H9 (cell line): ENCODE results near the gene IGF2R. TPM values are rescaled to one million over a fixed set of nuclear protein-coding genes. Genes with fewer than 3 reads are reported as not detected.

Source experiments
- DNase-seq: peaks from one replicate; pipeline ENCODE4 v3.0.0-alpha.2; 2017
- H2AFZ ChIP-seq: one replicate; pipeline ENCODE4 v1.6.1; 2013; ENCODE audit warnings: mild to moderate bottlenecking, low read length, control low read depth, moderate library complexity
- H2AK5ac ChIP-seq: 2 replicates; pipeline ENCODE4 v1.6.1; 2013; ENCODE audit warnings: low read length, control low read depth, mixed read lengths; ENCODE audit not compliant: insufficient read length
- H2BK120ac ChIP-seq: one replicate; pipeline ENCODE4 v1.6.1; 2013; ENCODE audit warnings: low read depth, mild to moderate bottlenecking, low read length, control low read depth, inconsistent platforms; ENCODE audit not compliant: poor library complexity, severe bottlenecking
- H2BK12ac ChIP-seq: 2 replicates; pipeline ENCODE4 v1.6.1; 2013; ENCODE audit warnings: low read length, control low read depth, mixed read lengths, low read depth; ENCODE audit not compliant: insufficient read length
- H2BK15ac ChIP-seq: 2 replicates; pipeline ENCODE4 v1.6.1; 2013; ENCODE audit warnings: low read depth, low read length, control low read depth
- H2BK20ac ChIP-seq: one replicate; pipeline ENCODE4 v1.6.1; 2013; ENCODE audit warnings: low read depth, mild to moderate bottlenecking, low read length, control low read depth, inconsistent platforms; ENCODE audit not compliant: poor library complexity, severe bottlenecking
- H2BK5ac ChIP-seq: 2 replicates; pipeline ENCODE4 v1.6.1; 2013; ENCODE audit warnings: low read length, control low read depth, mixed read lengths; ENCODE audit not compliant: insufficient read length
- H3K14ac ChIP-seq: 2 replicates; pipeline ENCODE4 v1.6.1; 2013; ENCODE audit warnings: low read length, control low read depth; ENCODE audit not compliant: insufficient read depth
- H3K18ac ChIP-seq: 2 replicates; pipeline ENCODE4 v1.6.1; 2013; ENCODE audit warnings: low read depth, mild to moderate bottlenecking, mixed read lengths, low read length, control low read depth; ENCODE audit not compliant: insufficient read length
- H3K23ac ChIP-seq: 2 replicates; pipeline ENCODE4 v1.6.1; 2013; ENCODE audit warnings: low read length, control low read depth, mixed read lengths, low read depth; ENCODE audit not compliant: insufficient read length
- H3K23me2 ChIP-seq: 2 replicates; pipeline ENCODE4 v1.6.1; 2013; ENCODE audit warnings: low read depth, mild to moderate bottlenecking, mixed read lengths, low read length, control low read depth; ENCODE audit not compliant: insufficient read length, poor library complexity, severe bottlenecking
- H3K27ac ChIP-seq: 2 replicates; pipeline ENCODE4 v1.5.1; 2013; ENCODE audit warnings: low read length, control low read depth, mixed read lengths, low read depth; ENCODE audit not compliant: insufficient read length
- H3K27me3 ChIP-seq: 2 replicates; pipeline ENCODE4 v1.6.1; 2013; ENCODE audit warnings: low read length, control low read depth, inconsistent platforms; ENCODE audit not compliant: insufficient read depth
- H3K4ac ChIP-seq: 2 replicates; pipeline ENCODE4 v1.6.1; 2013; ENCODE audit warnings: low read depth, mild to moderate bottlenecking, control low read depth, inconsistent platforms, low read length, moderate library complexity
- H3K4me1 ChIP-seq: 2 replicates; pipeline ENCODE4 v1.6.1; 2013; ENCODE audit warnings: low read length, control low read depth, inconsistent platforms; ENCODE audit not compliant: insufficient read depth
- H3K4me2 ChIP-seq: 2 replicates; pipeline ENCODE4 v1.6.1; 2013; ENCODE audit warnings: low read length, control low read depth, mixed read lengths; ENCODE audit not compliant: insufficient read length, insufficient read depth
- H3K56ac ChIP-seq: 2 replicates; pipeline ENCODE4 v1.6.1; 2013; ENCODE audit warnings: low read depth, mild to moderate bottlenecking, mixed read lengths, low read length, control low read depth; ENCODE audit not compliant: insufficient read length
- H3K79me1 ChIP-seq: 2 replicates; pipeline ENCODE4 v1.6.1; 2013; ENCODE audit warnings: low read depth, mild to moderate bottlenecking, moderate library complexity, low read length, control low read depth, inconsistent platforms; ENCODE audit not compliant: insufficient read depth, poor library complexity, severe bottlenecking
- H3K79me2 ChIP-seq: 2 replicates; pipeline ENCODE4 v1.6.1; 2013; ENCODE audit warnings: low read length, control low read depth, inconsistent platforms; ENCODE audit not compliant: insufficient read depth
- H3K9ac ChIP-seq: 2 replicates; pipeline ENCODE4 v1.6.1; 2013; ENCODE audit warnings: low read length, control low read depth, mixed read lengths; ENCODE audit not compliant: insufficient read length; ENCODE audit errors: extremely low read depth
- H3K9me3 ChIP-seq: one replicate; pipeline ENCODE4 v1.6.1; 2013; ENCODE audit warnings: low read depth, low read length, inconsistent platforms; ENCODE audit not compliant: control insufficient read depth
- H3T11ph ChIP-seq: one replicate; pipeline ENCODE4 v1.6.1; 2013; ENCODE audit warnings: mild to moderate bottlenecking, low read length, control low read depth, inconsistent platforms
- H4K20me1 ChIP-seq: one replicate; pipeline ENCODE4 v1.6.1; 2013; ENCODE audit not compliant: control insufficient read depth, insufficient read length, insufficient read depth
- H4K5ac ChIP-seq: 2 replicates; pipeline ENCODE4 v1.6.1; 2013; ENCODE audit warnings: low read depth, mild to moderate bottlenecking, mixed read lengths, low read length, control low read depth; ENCODE audit not compliant: insufficient read length
- H4K8ac ChIP-seq: replicated peaks from 2 replicates; pipeline ENCODE4 v1.6.1; 2013; ENCODE audit warnings: low read length, control low read depth, mixed read lengths, low read depth; ENCODE audit not compliant: insufficient read length
- H4K91ac ChIP-seq: 2 replicates; pipeline ENCODE4 v1.6.1; 2013; ENCODE audit warnings: low read depth, mild to moderate bottlenecking, moderate library complexity, mixed read lengths, low read length, control low read depth; ENCODE audit not compliant: insufficient read length
- H3K27ac Mint-ChIP-seq, 3 experiments: 2 replicates in 2 of 3; 3 replicates in 1 of 3; pipeline ENCODE4 v1.8.0; 2020 to 2021; ENCODE audit warnings: mixed read lengths in 3 of 3, mild to moderate bottlenecking in 1 of 3, moderate library complexity in 1 of 3
- H3K27me3 Mint-ChIP-seq: 2 replicates; pipeline ENCODE4 v1.8.0; 2021; ENCODE audit warnings: low read depth, mild to moderate bottlenecking, moderate library complexity, mixed read lengths
- H3K36me3 Mint-ChIP-seq, 3 experiments: 2 replicates in 2 of 3; 3 replicates in 1 of 3; pipeline ENCODE4 v1.8.0; 2020 to 2021; ENCODE audit warnings: low read depth in 3 of 3, mixed read lengths in 3 of 3; ENCODE audit not compliant: insufficient read depth in 1 of 3
- H3K4me1 Mint-ChIP-seq, 2 experiments: 2 replicates each; pipeline ENCODE4 v1.8.0; 2020; ENCODE audit warnings: mixed read lengths in 2 of 2
- H3K4me3 Mint-ChIP-seq, 2 experiments: 2 replicates in 1 of 2; 3 replicates in 1 of 2; pipeline ENCODE4 v1.8.0; 2020 to 2021; ENCODE audit warnings: mild to moderate bottlenecking in 2 of 2, mixed read lengths in 2 of 2, moderate library complexity in 1 of 2
- H3K9me3 Mint-ChIP-seq, 2 experiments: 2 replicates in 1 of 2; 3 replicates in 1 of 2; pipeline ENCODE4 v1.8.0; 2020; ENCODE audit warnings: mild to moderate bottlenecking in 2 of 2, mixed read lengths in 2 of 2, moderate library complexity in 1 of 2
- CTCF ChIP-seq: fragments of 200-600 bp; sonication (generic); conservative IDR thresholded peaks from 3 replicates; pipeline ENCODE4 v1.8.0; 2021; ENCODE audit warnings: antibody characterized with exemption, mild to moderate bottlenecking
- WGBS: extraction: QIAGEN DNeasy Blood & Tissue Kit; methylation state at CpG from one replicate; pipeline ENCODE4 v1.1.7; 2013; ENCODE audit warnings: missing lambda C conversion rate, low lambda C conversion rate, mixed read lengths; ENCODE audit not compliant: insufficient read length; ENCODE audit errors: extremely low coverage; 5-methylcytosine and 5-hydroxymethylcytosine counted together
- total RNA-seq: library from RNA; stranded (reverse); gene quantifications from 2 replicates; pipeline ENCODE4 v1.2.1, GENCODE V29; 2021

The IGF2R gene
- total RNA-seq, 1 experiment from 2014 or later: 66.7 TPM

- Histone ChIP-seq H3K9me3 (no peaks in the 10 kb centered on the region), H3K14ac (no peak overlapping the region; the same call in 1 of the 2 replicates), H3K4me2 (no peak overlapping the region), H2BK15ac (no peak overlapping the region), H2BK20ac (no peak overlapping the region), H4K5ac (no peak overlapping the region), H4K20me1 (no peaks in the 10 kb centered on the region), H3K4ac (no peak overlapping the region), H3K4me1 (no peaks in the 10 kb centered on the region), H2BK5ac (no peak overlapping the region), H3K23me2 (no peaks in the 10 kb centered on the region), H3K18ac (no peak overlapping the region), H3K9ac (no peak overlapping the region), H3K79me1 (no peaks in the 10 kb centered on the region), H2AFZ (no peak overlapping the region), H3T11ph (no peak overlapping the region), H4K8ac (no peak overlapping the region), H3K27ac (no peak overlapping the region), H3K79me2 (no peaks in the 10 kb centered on the region), H3K27me3 (no peaks in the 10 kb centered on the region; the same call in 1 of the 2 replicates), H2BK120ac (no peak overlapping the region), H2BK12ac (no peak overlapping the region), H3K56ac (no peak overlapping the region), H2AK5ac (no peak overlapping the region), H3K23ac (no peak overlapping the region), H4K91ac (no peak overlapping the region)
- Mint-ChIP-seq H3K27ac (no peak overlapping the region), H3K9me3 (no peaks in the 10 kb centered on the region), H3K4me3 (no peak overlapping the region), H3K27me3 (peaks cover 31% of the 10 kb centered on the region), H3K36me3 (no peaks in the 10 kb centered on the region; a peak in 1 of 7 replicates), H3K4me1 (peaks cover 3 to 6% of the 10 kb centered on the region in 2 experiments; a peak in 2 of 4 replicates)
- DNase-seq: no peak
- WGBS: no CpG with 5 or more reads among the region's 6 CpGs
- TF ChIP-seq CTCF: no peak
Observed at GRCh38 chr6:159959165-159959975, 9.5 kb upstream of the IGF2R start.
